ENCODE data around the gene MCRIP2.

Gene MCRIP2

DNA sequence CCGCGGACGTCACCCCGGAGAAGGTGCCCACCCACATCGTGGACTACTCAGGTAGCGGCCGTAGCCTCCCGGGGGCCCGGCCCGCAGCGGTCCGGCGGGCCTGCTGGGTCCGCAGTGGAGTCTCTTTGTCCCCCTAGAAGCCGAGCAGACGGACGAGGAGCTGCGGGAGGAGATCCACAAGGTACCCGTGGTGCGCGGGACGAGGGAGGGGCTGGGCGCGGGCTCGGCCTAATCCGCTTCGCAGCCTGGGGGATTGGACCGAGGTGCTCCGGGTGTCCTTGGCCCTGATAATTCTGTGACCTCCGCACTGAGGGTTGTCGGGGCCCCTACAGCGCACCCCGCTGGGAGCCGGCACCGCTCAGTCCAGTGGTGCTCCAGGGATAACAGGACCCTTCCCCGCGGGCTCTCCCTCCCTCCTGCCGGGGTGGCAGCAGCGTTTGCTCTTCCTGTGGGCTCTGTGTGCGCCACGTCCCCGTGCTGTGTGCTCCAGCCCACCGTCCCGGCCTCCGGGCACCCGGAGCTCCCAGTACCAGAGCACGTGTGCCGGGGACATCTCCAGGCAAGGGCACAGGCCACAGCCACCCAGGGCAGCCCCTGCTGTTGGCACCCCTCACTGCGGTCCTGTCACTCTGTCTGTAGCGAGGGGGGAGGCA, 27.0 kb downstream of the MCRIP2 start:
- TF ChIP-seq, protein P1, sequence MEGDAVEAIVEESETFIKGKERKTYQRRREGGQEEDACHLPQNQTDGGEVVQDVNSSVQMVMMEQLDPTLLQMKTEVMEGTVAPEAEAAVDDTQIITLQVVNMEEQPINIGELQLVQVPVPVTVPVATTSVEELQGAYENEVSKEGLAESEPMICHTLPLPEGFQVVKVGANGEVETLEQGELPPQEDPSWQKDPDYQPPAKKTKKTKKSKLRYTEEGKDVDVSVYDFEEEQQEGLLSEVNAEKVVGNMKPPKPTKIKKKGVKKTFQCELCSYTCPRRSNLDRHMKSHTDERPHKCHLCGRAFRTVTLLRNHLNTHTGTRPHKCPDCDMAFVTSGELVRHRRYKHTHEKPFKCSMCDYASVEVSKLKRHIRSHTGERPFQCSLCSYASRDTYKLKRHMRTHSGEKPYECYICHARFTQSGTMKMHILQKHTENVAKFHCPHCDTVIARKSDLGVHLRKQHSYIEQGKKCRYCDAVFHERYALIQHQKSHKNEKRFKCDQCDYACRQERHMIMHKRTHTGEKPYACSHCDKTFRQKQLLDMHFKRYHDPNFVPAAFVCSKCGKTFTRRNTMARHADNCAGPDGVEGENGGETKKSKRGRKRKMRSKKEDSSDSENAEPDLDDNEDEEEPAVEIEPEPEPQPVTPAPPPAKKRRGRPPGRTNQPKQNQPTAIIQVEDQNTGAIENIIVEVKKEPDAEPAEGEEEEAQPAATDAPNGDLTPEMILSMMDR (IDR thresholded peaks at IDR 0.05; ENCODE audit: extremely low read depth, missing control alignments), result no peak
- DNase-seq (ENCODE audit: low spot score), result no peak

DNA sequence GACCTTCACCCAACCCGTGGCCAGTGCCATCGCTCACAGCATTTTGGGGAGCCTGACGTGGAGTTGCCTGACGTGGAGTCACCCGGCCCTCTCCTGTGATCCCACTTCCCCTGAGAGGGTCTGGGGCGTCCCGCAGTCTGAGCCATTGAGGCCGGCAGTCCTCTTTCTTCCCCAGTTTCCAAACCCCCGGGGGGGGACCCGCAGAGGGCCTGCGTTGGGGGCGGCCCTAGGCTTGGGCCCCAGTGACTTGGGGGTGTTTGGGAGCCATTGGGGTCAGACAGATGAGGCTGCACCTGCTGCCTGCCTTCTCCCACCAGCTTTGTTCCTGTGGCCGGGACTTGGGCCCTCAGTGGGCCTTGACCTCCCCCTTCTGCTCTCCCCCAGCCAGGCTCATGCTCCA, 28.0 kb downstream of the MCRIP2 start:
- no peak for DNase-seq (ENCODE audit: low spot score)
- TF ChIP-seq, protein P1 (IDR thresholded peaks at IDR 0.05; ENCODE audit: extremely low read depth, missing control alignments), result no peak

DNA sequence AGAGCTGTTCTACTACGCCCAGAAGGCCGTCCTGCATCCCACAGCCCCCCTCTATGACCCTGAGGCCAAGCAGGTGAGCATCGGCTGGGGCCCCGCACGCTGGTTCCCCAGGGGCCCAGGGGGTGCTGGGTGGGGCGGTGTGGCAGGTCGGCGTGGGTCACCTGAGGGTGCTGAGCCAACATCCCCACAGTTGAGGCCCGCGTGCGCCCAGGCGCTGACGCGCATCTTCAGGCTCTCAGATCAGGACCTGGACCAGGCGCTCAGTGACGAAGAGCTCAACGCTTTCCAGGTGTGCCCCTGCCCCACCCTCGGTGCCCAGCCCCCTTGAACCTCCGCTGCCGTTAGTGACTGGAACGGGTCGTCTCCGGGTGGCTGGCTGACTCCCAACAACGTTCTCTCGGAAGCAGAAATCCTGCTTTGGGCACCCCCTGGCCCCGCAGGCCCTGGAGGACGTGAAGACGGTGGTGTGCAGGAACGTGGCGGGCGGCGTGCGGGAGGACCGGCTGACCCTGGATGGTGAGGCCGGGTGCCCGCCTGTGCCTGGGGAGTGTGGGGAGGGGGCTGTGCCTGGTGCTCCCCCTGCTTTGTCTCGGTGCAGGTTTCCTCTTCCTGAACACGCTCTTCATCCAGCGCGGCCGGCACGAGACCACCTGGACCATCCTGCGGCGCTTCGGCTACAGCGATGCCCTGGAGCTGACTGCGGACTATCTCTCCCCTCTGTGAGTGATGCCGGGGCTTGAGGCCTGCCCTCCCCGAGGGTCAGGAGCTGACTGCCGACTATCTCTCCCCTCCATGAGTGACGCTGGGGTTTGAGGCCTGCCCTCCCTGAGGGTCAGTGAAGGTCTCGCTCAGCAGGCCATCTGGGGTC, 29.1 kb downstream of the MCRIP2 start:
- no peak for DNase-seq (ENCODE audit: low spot score)
- TF ChIP-seq, protein P1 (IDR thresholded peaks at IDR 0.05; ENCODE audit: extremely low read depth, missing control alignments), result no peak

DNA sequence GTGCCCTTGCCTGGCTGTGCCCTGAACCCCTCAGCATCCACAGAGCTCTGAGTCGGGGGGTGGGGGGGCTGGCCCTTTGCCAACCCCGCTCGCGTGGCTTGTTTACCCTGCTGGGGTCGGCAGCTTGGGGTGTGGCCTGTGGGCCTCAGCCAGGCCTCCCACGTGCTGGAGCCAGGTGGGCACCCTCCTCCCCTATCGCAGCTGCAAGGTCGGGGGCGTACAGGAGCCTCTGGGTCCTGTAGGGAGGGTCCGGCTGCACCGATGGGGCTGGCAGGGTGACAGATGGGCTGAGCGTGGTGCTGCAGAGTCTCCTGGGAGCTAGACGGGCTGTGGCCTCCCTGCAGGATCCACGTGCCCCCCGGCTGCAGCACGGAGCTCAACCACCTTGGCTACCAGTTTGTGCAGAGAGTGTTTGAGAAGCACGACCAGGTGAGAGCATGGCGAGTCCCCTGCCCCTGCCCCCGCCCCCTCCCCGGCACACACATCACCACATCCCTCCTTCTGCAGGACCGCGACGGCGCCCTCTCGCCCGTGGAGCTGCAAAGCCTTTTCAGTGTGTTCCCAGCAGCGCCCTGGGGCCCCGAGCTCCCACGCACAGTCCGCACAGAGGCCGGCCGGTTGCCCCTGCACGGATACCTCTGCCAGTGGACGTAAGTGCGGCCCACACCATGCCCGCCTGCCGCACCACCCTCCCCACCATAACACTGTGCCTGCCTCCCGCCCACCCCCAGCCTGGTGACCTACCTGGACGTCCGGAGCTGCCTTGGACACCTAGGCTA, 29.9 kb downstream of the MCRIP2 start:
- TF ChIP-seq, protein P1 (IDR thresholded peaks at IDR 0.05; ENCODE audit: extremely low read depth, missing control alignments), result no peak
- no peak for DNase-seq (ENCODE audit: low spot score)

DNA sequence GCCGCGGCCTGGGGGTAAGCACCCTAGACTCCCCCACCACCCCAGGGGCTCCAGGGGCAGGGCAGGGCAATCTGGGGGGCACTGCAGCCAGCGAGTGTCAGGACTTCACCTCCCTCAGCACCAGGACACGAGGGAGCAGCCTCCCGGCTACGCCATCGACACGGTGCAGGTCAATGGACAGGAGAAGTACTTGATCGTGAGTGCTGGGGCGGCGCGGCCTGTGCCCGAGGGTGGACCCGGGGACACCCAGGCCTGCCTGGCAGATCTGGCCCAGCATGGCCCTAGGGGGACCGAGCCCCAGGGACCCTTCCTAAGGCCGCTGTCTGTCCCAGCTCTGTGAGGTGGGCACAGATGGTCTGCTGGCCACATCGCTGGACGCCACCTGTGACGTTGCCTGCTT, 30.7 kb downstream of the MCRIP2 start:
- DNase-seq (ENCODE audit: low spot score), result no peak
- TF ChIP-seq, protein P1 (IDR thresholded peaks at IDR 0.05; ENCODE audit: extremely low read depth, missing control alignments), result no peak

DNA sequence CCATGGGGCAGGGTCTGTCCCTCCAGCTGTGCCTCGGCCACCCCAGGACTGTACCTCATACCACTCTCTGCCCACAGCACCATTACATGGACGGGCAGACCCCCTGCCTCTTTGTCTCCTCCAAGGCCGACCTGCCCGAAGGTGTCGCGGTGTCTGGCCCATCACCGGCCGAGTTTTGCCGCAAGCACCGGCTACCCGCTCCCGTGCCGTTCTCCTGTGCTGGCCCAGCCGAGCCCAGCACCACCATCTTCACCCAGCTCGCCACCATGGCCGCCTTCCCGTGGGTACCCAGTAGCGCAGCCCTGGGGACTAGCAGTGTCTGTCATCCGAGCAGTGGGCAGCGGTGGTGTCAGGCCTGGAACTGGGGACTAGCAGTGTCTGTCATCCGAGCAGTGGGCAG, 31.2 kb downstream of the MCRIP2 start:
- TF ChIP-seq, protein P1 (IDR thresholded peaks at IDR 0.05; ENCODE audit: extremely low read depth, missing control alignments), result no peak
- DNase-seq (ENCODE audit: low spot score), result no peak
